Peyer's patch (tissue), 4 donors: ENCODE results near the gene MEX3A. TPM values are rescaled to one million over a fixed set of nuclear protein-coding genes. Genes with fewer than 3 reads are reported as not detected.
"Not testable (repeated sequence)": the region's sequence is repeated elsewhere in the genome, so short reads cannot be mapped to it uniquely, and the experiment has no call there.

Source experiments
- DNase-seq, 3 donors: peaks; one replicate each; pipeline ENCODE4 v3.0.0-alpha.2; 2017 to 2019
- H3K27ac ChIP-seq, 4 donors: fragments of 200-600 bp; sonication (generic); one replicate each; pipeline ENCODE4 v1.5.1; 2016 to 2019
- H3K27me3 ChIP-seq, 2 donors: fragments of 200-600 bp; sonication (generic); one replicate each; pipeline ENCODE4 v1.5.1; 2019
- H3K36me3 ChIP-seq, 3 donors: fragments of 200-600 bp; sonication (generic); one replicate each; pipeline ENCODE4 v1.5.1; 2016 to 2019
- H3K4me1 ChIP-seq, 4 donors: fragments of 200-600 bp; sonication (generic); one replicate each; pipeline ENCODE4 v1.5.1; 2016 to 2019
- H3K4me3 ChIP-seq, 4 donors: fragments of 200-600 bp; sonication (generic); 1 replicate in 3 of 4; 2 replicates in 1 of 4; pipeline ENCODE4 v1.5.1; 2016 to 2019; ENCODE audit warnings: mild to moderate bottlenecking in 1 of 4
- H3K9me3 ChIP-seq, 4 donors: fragments of 200-600 bp; sonication (generic); one replicate each; pipeline ENCODE4 v1.5.1; 2016 to 2019; ENCODE audit warnings: mild to moderate bottlenecking in 1 of 4
- POLR2A ChIP-seq, 2 donors: fragments of 450-650 bp; IDR thresholded peaks; one replicate each; pipeline ENCODE4 v1.5.1; 2017; ENCODE audit warnings: antibody characterized with exemption in 2 of 2, mild to moderate bottlenecking in 2 of 2, moderate library complexity in 2 of 2
- total RNA-seq, 4 donors: library from RNA; depleted of rRNA; stranded (reverse); fragments of >200 nt; gene quantifications; one replicate each; pipeline ENCODE4 v1.1.0, GENCODE V29; 2016
- TF ChIP-seq, protein P1 (sequence below), 6 experiments: fragments of 450-650 bp in 4 of 6; fragments of 200-600 bp in 2 of 6; sonication (generic) in 1 of 6; IDR thresholded peaks; one replicate each; pipeline ENCODE4 v1.5.1; 2017 to 2019; ENCODE audit warnings: antibody characterized with exemption in 6 of 6, mild to moderate bottlenecking in 3 of 6, moderate library complexity in 1 of 6

The MEX3A gene
- total RNA-seq, 4 donors from 2014 or later: 0.80 to 2.1 TPM; not detected in 2

DNA sequence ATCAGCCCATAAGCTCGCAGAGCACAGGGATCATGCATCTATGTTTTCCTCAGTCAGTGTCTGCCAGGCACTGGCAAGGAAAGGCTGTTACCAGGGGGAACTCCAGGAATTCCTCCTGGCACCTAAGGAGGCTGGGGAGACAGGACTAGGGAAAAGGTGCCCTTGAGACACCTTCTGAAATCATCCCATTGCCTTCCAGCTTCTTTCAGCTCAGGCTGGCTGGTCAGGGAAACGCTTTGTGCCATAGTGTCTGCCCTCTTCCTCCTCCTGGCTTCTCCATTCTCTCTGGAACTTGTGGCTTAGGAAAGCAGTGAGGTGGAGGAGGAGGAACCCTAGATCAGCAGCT lies 46.0 kb upstream of the MEX3A start:
- H3K36me3 ChIP-seq: peaks cover 0 to 29% (median 0%) of the 10 kb centered on the region in 3 donors
- TF ChIP-seq, protein P1, sequence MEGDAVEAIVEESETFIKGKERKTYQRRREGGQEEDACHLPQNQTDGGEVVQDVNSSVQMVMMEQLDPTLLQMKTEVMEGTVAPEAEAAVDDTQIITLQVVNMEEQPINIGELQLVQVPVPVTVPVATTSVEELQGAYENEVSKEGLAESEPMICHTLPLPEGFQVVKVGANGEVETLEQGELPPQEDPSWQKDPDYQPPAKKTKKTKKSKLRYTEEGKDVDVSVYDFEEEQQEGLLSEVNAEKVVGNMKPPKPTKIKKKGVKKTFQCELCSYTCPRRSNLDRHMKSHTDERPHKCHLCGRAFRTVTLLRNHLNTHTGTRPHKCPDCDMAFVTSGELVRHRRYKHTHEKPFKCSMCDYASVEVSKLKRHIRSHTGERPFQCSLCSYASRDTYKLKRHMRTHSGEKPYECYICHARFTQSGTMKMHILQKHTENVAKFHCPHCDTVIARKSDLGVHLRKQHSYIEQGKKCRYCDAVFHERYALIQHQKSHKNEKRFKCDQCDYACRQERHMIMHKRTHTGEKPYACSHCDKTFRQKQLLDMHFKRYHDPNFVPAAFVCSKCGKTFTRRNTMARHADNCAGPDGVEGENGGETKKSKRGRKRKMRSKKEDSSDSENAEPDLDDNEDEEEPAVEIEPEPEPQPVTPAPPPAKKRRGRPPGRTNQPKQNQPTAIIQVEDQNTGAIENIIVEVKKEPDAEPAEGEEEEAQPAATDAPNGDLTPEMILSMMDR (IDR thresholded peaks at IDR 0.05): no peak
- TF ChIP-seq POLR2A (IDR thresholded peaks at IDR 0.05): no peak
- H3K9me3 ChIP-seq: no peaks in the 10 kb centered on the region
- H3K4me1 ChIP-seq: peaks cover 7 to 74% (median 51%) of the 10 kb centered on the region in 4 donors
- peak overlapping the region; percentile 59 to 97 (median 82) for H3K27ac ChIP-seq
- no peak overlapping the region for H3K4me3 ChIP-seq
- no peak for DNase-seq
- H3K27me3 ChIP-seq: no peaks in the 10 kb centered on the region

DNA sequence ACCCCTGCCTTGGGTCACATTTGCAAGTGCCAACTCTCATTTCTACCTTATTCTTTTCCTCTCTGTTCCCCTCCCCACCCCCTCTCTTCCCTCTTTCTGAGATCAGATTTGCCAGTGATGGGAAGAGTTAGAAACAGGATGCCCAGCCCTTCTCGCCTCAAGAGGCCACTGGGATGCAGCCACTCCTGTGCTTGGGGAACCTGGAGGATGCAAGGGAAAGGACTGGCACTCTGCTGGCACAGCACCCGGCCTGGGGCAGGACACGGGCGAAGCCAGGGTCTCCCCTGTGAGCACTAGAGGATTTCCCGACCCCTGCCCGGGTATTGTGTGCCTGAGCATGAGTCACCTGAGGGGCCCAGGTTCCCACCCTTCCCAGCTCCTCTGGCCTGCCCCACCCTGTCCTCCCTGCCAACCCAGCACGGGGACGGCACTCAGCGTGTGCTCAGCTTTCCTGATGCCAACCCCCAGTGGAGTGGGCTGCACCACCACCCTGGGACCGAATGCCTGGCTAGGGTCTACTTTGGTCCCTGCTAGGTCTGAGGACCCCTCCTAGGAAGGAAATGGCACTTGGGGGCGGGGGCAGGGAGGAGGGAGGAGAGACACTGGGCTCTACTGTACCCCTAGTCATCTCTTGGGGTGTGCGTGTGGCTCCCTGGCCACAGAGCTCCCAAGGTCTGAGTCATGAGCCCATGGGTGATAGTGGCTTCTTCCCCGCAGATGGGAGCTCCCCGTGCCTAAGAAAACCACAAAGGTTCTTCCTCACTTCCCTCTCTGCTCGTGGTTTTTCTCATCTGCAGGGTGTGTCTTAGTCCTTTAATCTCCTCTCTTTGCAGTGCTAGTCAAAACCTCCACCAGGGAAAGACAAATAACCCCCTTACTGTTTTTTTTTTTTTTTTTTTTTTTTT lies 44.6 kb upstream of the MEX3A start:
- no peaks in the 10 kb centered on the region for H3K27me3 ChIP-seq
- H3K9me3 ChIP-seq: no peaks in the 10 kb centered on the region
- peaks cover 0 to 15% (median 0%) of the 10 kb centered on the region in 3 donors for H3K36me3 ChIP-seq
- H3K27ac ChIP-seq: peak overlapping the region; percentile 73 to 97 (median 93)
- no peak for TF ChIP-seq POLR2A (IDR thresholded peaks at IDR 0.05)
- TF ChIP-seq, protein P1 (IDR thresholded peaks at IDR 0.05): no peak
- H3K4me3 ChIP-seq: peak overlapping the region in 1 of 4 donors; percentile 27
- H3K4me1 ChIP-seq: peaks cover 7 to 88% (median 51%) of the 10 kb centered on the region in 4 donors
- DNase-seq: peak in 2 of 3 donors; percentile 57 to 81

DNA sequence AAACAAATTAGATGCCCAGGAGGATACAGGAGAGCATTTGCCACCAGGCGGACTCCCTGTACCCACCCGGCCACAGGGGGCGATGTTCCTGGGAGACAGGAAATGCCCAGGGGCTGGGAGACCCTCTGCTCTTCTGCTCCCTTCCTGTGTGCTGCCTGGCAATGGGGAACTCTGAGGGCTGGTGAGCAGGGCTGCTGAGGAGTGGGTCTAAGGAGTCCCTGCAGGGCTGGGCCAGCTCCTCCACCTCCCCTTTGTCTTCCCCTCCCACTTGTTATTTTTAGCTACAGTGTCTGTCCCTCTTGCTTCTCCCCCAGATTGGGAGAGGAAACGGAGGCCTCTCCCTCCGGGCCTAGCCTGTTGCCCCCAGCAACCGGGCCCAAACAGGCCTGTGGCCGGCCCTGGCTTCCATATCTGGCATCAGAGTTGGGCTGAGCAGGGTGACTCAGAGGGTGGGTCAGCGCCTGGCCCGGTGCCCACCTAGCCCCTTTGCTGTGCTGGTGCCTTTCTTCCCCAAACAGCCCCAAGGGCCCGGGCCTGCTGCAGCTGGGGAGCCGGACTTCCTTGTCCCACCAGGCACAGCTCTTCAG lies 43.9 kb upstream of the MEX3A start:
- H3K27ac ChIP-seq: peak overlapping the region; percentile 73 to 97 (median 93)
- peak overlapping the region in 1 of 4 donors; percentile 27 for H3K4me3 ChIP-seq
- peaks cover 7 to 95% (median 56%) of the 10 kb centered on the region in 4 donors for H3K4me1 ChIP-seq
- DNase-seq: peak in 2 of 3 donors; percentile 80 to 85
- H3K27me3 ChIP-seq: no peaks in the 10 kb centered on the region
- no peaks in the 10 kb centered on the region for H3K9me3 ChIP-seq
- peaks cover 0 to 8% (median 0%) of the 10 kb centered on the region in 3 donors for H3K36me3 ChIP-seq
- TF ChIP-seq POLR2A (IDR thresholded peaks at IDR 0.05): no peak
- TF ChIP-seq, protein P1 (IDR thresholded peaks at IDR 0.05): peak in 4 of 6 experiments; percentile 10 to 24 (median 14)

DNA sequence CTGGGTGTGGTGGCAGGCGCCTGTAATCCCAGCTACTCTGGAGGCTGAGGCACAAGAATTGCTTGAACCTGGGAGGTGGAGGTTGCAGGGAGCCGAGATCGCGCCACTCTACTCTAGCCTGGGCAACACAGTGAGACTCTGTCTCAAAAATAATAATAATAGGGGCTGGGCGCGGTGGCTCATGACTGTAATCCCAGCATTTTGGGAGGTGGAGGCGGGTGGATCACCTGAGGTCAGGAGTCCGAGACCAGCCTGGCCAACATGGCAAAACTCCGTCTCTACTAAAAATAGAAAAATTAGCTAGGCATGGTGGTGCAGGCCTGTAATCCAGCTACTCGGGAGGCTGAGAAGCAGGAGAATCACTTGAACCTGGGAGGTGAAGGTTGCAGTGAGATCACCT lies 43.3 kb upstream of the MEX3A start:
- not testable (repeated sequence) for H3K36me3 ChIP-seq, H3K9me3 ChIP-seq, DNase-seq, H3K27me3 ChIP-seq
- peak overlapping the region in 1 of 4 donors; percentile 27 for H3K4me3 ChIP-seq
- peaks cover 7 to 99% (median 57%) of the 10 kb centered on the region in 4 donors for H3K4me1 ChIP-seq
- H3K27ac ChIP-seq: peak overlapping the region; percentile 73 to 97 (median 93)

DNA sequence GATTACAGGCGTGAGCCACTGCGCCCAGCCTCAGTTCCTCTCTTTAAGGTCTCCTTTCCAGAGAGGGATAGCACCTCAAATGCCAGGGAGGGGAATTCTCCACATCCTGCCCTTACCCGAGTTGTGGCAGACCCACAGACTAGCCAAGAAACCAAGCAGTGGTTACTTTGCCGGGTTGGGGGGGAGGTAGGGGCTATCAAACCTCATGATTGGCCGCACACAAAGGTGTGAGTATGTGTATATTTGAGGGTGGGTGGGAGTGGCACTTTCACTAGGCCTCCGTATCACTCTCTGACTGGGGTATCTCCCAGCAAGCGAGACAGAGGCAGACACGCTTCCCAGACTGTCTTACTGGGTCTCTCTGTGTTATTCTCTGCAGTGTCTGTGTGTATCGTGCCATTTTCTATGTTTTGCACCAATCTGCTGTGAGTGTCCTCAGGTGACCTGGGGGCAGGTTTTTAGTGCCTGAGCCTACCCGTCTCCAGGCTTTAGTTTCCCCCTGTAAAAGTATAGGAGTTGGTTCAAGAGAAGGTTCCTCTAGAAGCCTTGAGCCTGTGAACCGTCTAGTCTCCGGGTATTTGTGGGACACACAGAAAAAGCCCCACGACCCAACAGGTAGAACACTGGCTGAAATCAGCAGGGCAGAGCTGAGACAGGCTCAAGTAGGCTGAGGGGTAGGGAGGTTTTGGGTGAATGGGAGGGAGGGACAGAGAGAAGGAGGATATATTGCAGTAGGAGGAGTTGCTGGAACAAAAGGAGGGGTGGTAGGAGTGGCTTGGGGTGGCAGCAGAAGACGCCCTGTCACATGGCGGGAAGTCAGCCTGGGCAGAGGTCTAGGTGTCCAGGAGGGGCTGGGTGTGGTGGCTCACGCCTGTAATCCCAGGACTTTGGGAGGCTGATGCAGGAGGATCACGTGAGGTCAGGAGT lies 42.6 kb upstream of the MEX3A start:
- H3K27ac ChIP-seq: peak overlapping the region; percentile 73 to 97 (median 93)
- no peaks in the 10 kb centered on the region for H3K9me3 ChIP-seq
- peak overlapping the region in 1 of 4 donors; percentile 39 for H3K4me3 ChIP-seq
- no peaks in the 10 kb centered on the region for H3K27me3 ChIP-seq
- no peaks in the 10 kb centered on the region for H3K36me3 ChIP-seq
- TF ChIP-seq, protein P1 (IDR thresholded peaks at IDR 0.05): no peak
- TF ChIP-seq POLR2A (IDR thresholded peaks at IDR 0.05): peak in 1 of 2 donors; percentile 21
- peaks cover 7 to 99% (median 55%) of the 10 kb centered on the region in 4 donors for H3K4me1 ChIP-seq
- DNase-seq: peak in 2 of 3 donors; percentile 85
